Measurements from ENCODE around the gene TNFRSF14.

The TNFRSF14 gene

GRCh38 chr1:2523891-2524609 lies 32.1 kb upstream of the TNFRSF14 start:
- no peak for DNase-seq

GRCh38 chr1:2525572-2525919 lies 30.6 kb upstream of the TNFRSF14 start:
- DNase-seq: no peak

DNA sequence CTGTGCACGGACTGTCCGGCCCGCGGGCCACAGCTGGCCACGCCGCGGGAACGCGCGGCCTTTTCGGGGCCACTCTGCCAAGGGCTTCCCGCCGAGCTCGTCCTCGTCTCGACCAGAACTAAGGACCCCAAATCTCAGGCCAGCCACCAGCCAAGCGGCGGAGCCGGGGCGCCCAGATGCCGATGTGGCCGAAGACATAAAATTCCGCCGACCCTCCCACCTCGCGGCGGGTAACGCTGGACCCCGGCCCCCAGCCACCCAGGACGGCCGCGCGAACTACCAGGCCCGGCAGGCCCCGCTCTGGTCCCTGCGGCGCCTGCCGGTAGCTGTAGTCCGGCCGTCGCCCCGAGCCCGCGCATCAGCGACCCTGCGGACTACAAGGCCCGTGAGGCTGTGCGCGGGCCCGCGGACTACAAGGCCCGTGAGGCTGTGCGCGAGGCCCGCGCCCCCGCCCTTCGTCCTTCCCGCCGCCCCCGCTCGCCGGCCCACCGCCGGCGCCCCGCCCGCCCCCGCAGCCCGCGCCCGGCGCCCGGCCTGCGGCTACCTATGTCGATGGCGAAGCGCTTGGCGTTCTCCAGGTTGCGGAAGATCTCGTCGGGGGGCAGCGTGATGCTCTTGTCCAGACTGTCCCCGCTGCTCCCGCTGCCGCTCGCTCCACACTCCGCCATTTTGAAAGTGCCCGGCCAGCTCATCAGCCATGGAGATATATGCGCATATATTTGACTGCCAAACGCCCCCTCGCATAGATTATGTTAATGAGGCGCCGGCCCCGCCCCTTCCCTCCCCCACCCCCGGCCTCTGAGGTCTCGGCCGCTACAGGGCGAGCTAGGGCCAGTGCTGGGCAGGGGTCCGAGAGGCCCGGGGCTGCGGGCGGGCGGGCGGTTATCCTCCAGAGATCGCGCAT lies 30.0 kb upstream of the TNFRSF14 start, which contains the start of gene PANK4:
PANK4 (minus strand) TSS at position 677 of the 904 bp plus-strand sequence; CDS start at position 668, 9 bp downstream.
- peak; percentile 71 for DNase-seq

GRCh38 chr1:2526824-2527555 lies 29.2 kb upstream of the TNFRSF14 start:
- no peak for DNase-seq

GRCh38 chr1:2527556-2527860 lies 28.7 kb upstream of the TNFRSF14 start:
- no peak for DNase-seq

DNA sequence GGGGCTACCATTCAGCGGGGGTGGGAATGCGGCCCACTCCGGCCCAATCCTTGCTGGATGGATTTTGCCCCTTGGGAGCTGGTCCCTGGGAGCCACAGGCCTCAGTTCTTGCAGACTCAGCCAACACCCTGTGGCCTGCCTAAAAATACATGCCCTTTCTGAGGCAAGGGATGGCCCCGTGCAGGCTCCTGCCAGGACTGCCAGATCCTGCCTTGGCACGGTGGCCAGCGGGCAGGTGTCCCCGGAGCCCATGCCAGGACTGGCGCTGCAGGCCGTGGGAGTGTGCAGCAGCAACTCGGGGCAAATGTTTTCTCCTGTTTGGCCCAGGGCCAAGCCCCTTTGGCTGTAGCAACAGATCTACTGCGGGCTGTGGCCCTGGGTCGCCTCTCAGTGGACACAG lies 28.2 kb upstream of the TNFRSF14 start:
- DNase-seq: no peak

DNA sequence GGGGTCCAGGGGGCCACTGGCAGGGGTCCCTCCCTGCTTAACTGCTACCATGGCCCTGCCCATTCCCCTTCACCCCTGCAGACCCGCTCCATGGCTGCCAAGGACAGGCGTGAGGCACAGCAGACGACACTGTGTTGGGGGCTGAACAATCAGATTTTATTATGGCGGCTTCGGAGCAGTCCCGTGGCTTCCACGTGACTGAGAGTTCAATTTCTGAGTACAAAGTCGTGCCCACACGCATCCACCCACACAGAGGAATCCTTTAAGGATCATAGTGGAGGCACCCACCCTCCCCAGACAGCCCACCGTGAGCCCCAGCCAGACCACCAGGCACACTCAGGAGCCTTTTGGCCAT lies 27.6 kb upstream of the TNFRSF14 start:
- no peak for DNase-seq

DNA sequence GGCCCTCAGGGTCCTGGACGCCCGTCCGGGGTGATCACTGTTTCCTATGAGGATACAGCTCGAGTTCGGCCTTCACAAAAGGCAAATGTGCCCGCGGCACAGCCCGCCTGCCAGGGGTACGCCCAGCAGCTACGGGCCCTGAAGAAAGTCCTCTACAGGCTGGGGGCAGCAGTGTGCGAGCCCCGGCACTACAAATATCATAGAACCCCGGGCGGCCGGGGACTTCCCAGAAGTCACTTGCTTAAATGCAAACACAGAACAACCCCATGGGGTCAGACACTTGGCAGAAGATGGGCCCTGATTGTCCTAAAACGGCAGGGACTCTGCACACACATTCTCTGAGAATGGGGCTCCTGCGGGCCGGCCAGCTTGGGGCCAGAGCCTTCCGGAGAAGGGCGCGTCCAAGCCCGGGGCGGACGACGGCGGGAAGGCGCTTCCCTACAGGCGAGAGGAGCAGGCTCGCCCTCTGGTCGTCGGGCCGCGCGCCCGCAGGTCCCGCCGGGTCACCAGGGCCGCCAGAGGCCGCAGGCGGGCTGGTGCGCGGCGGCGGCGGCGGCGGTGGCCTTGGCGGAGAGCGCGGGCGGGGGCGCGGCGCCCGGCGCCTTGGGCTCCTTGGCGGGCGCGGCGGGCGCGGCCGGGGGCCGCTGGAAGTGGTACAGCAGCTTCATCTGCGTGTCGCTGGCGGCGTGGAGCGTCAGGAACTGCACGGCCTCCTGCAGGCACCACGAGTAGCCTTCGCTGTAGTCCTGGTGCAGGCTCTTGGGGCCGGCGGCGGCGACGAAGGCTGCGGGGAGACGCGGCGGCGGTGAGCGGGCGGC lies 27.0 kb upstream of the TNFRSF14 start:
- DNase-seq: no peak

- DNase-seq: no peak
Measured at GRCh38 chr1:2529784-2530512, 26.2 kb upstream of the TNFRSF14 start, which contains the start of gene HES5. Gene HES5, minus strand, starts transcription at chr1:2530263. Its CDS starts 99 bp downstream, at chr1:2530164.

DNA sequence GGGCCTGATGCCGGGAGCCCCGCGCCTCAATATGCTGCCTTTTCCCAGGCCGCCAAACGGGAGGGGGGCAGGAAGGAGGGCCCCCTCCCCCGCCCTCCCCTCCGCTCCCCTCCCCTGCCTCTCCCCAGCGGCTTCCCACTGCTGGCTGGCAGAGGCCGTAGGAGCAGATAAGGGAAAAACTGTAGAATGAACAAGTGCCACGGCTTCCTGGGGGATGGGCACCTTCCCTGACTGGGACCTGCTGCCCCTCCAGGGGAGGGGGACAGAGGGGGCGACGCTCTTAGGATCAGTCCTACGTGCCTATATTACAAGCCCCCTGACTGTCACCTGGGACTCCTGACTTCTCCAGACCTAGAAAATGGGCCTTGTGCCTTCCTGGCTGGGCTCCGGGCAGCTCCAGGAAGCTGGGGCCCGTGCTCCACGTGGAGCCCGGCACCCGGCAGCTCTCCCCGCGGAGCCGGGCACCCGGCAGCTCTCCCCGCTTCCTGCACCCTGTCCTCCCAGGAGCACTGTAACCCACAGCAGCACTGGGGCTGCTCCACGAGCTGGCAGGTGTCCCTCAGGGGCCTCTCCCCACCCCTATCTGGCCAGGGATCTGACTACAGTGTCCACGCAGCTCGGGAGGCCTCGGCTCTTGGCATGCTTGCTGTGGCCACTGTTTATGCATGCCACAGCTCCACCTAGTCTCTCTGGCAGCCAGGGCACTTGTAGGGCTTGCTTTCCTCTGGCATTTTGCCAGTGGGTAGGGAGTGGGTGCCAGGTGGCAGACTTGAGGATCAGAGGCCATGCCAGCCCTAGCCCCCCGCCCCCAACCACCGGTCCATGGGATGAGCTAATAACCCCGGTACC lies 25.4 kb upstream of the TNFRSF14 start:
- DNase-seq: no peak

DNA sequence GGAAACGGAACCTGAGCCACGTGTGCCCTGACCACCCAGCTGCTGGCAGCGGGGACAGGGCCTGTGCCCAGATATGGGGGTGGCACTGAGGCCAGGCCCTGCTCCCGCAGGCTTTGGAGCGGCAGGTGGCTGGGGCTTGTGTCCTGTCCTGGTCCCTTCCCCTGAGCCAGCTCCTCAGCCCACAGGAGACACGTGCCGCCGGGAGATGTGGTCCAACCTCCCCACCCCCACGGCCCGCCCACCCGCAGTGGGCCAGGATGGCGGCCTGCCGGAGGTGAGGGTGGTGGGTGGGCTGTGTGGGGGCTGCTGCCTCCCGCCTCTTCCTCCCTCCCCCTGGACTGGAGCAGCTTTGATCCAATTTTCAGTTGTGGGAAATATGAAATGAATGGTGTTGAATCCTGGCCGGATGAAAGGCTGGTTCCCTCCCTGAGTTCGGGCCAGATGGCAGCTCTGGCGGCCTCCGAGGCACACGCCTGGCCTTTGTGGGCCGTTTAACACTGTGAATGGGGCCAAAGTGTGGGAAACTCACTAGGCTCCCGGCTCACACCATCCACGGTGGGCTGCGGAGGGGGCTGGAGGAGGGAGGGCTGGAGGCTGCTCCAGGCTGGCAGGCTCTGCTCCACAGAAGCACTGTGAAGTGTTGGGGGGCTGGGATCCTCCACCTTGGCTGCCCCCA lies 23.5 kb upstream of the TNFRSF14 start:
- no peak for DNase-seq

GRCh38 chr1:2533365-2533764 lies 22.8 kb upstream of the TNFRSF14 start:
- no peak for DNase-seq

DNA sequence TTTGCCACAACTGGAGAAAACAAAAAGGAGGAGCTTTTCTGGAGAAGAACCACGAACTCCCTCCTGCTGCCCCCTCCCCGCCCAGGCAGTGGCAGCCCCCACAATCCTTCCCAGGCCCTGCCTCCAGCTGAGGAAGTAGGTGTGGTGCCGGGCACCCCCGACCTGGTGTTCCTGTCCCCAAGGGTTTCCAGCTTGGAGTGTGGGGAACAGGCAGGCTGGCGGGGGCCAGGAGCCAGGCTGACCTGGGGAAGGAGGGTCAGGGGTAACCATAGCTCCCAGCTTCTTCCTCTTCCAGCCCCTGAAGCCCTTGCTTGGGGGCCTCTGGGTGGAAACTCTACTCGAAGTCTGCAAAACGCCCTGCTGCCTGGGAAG lies 21.9 kb upstream of the TNFRSF14 start:
- DNase-seq: no peak

DNA sequence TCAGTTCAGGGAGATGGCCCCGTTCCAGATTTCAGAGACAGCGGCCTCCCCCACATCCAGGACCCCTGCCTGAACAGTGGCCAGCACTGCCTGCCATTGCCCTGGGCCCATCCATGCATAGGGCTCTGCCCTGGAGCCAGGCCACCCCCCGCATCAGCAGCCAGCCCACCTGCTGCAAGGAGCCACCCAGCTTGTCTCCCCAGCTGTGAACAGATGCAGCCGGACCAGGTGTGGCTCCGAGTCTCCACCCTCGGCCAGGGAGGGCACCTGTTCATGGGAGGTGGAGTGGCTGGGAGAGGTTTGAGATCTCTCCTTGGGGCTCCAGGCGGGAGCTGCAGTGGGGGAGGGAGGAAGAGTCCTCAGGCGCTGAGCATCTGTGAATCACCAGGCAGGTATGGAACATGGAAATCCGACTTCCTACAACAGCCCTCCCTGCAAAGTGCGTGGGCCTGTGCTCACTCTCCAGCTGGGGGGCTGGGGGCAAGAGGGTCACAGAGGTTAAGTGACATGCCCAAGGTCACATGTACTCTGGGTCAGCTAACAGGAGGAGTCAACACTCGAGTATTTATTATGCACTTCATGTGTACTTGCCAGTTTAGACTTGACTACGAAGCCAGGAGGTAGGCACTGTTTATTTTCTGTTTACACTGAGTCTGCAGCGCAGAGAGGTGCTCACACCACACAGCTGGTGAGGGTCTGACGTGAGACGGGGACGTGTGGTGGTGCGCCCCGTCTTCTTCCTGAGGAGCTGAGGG lies 21.3 kb upstream of the TNFRSF14 start:
- DNase-seq: no peak

DNA sequence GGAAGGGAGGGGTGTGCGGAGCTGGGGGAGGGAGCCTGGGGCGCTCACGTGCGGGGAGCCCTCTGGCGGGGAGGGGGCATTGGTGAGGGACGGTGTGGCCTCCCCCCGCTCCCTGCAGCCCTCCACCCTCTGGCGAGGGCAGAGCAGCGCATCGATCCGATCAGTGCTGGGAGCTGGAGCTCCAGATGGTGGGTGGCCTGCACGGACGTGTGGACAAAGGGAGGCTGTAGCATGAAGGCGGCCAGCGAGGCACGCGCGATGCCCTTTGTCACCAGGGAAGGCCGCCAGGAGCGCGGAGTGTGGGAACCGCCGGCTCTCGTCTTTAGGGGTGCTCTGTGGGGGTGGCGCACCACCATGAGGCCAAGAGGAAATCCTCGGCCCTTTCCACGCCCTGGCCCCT lies 20.7 kb upstream of the TNFRSF14 start:
- no peak for DNase-seq

GRCh38 chr1:2535981-2536380 lies 20.2 kb upstream of the TNFRSF14 start:
- no peak for DNase-seq

DNA sequence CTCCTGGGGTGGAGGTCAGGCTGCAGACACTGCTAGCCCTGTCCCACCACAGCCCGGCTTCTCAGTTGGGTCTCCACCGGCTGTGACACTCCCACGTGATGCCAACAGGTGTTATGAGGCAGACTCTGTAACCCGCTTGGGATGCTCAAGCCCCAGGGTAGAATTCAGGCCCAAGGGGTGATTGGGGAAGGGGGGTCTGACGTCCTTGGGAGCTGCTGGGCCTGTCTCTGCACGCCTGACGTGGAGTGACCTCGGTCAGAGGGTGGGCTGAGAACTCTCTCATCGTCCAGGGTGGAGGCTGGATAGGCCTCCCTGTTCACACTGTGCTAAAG lies 18.4 kb upstream of the TNFRSF14 start:
- DNase-seq: no peak

DNA sequence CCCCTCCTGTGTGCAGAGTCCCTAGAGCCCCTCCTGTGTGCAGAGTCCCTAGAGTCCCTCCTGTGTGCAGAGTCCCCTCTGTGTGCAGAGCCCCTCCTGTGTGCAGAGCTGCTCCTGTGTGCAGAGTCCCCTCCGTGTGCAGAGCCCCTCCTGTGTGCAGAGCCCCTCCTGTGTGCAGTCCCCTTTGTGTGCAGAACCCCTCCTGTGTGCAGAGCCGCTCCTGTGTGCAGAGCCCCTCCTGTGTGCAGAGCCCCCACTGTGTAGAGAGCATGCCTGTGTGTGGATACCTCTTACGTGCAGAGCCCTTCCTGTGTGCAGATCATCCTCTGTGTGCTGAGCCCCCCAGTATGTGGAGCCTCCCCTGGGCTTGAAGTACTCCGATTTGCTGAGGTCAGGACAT lies 17.8 kb upstream of the TNFRSF14 start:
- no peak for DNase-seq

DNA sequence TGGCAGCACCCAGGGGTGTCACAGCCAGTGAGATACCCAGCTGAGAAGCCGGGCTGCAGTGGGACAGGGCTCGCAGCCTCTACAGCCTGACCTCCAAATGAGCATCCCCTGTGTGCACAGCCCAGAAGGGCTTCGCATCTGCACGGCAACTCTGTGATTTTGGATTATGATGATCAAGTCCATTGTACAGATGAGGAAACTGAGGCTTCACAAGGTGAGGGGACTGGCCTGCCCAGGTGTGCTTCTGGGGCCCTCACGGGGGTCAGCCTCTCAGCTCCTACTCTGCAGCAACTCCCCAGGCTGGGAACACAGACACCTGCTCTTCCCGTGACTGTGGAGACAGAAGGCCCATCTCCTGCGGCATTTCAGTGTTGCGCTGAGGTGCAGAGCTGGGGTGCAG lies 17.3 kb upstream of the TNFRSF14 start:
- DNase-seq: no peak

GRCh38 chr1:2539312-2539907 lies 16.8 kb upstream of the TNFRSF14 start:
- DNase-seq: no peak
